Measurements from ENCODE around the gene NPDC1. TPM values are rescaled to one million over a fixed set of nuclear protein-coding genes. Genes with fewer than 3 reads are reported as not detected.

Gene NPDC1
- total RNA-seq, 4 donors from 2014 or later: 58.0 to 972 (median 274) TPM

Small RNA genes lying within 50 kb of the gene (small RNA-seq; reads per million reads assigned to genes)
- 0 to 0.36 (median 0) reads per million in 4 donors for gene RF00153

Other genes with a start within 250 kb of the NPDC1 start
- 100 to 1,000 TPM in 1 of 4 donors, 10 to 100 TPM in 3; 25.2 to 161 (median 63.5) TPM for gene CCDC183, start 249.8 kb downstream of the NPDC1 start, total RNA-seq
- gene RABL6, start 238.2 kb downstream of the NPDC1 start, total RNA-seq: 100 to 1,000 TPM in 3 of 4 donors, 10 to 100 TPM in 1; 71.3 to 227 (median 160) TPM
- 10 to 100 TPM in 3 of 4 donors, 1 to 10 TPM in 1; 9.8 to 26.5 (median 17.0) TPM for gene AJM1, start 203.7 kb downstream of the NPDC1 start, total RNA-seq
- gene PHPT1, start 196.8 kb downstream of the NPDC1 start, total RNA-seq: 100 to 1,000 TPM in 2 of 4 donors, 10 to 100 TPM in 2; 69.7 to 134 (median 107) TPM
- 10 to 100 TPM; 11.4 to 52.5 (median 23.2) TPM for gene MAMDC4, start 193.8 kb downstream of the NPDC1 start, total RNA-seq
- 100 to 1,000 TPM; 353 to 618 (median 555) TPM for gene EDF1, start 179.9 kb downstream of the NPDC1 start, total RNA-seq
- 10 to 100 TPM; 12.5 to 60.6 (median 13.8) TPM for gene TRAF2, start 159.7 kb downstream of the NPDC1 start, total RNA-seq
- gene FBXW5, start 101.4 kb downstream of the NPDC1 start, total RNA-seq: 100 to 1,000 TPM; 294 to 820 (median 446) TPM
- 1 to 10 TPM in 3 of 4 donors, not detected in 1; 4.3 to 7.9 (median 6.4) TPM for gene C8G, start 100.9 kb downstream of the NPDC1 start, total RNA-seq
- 10 to 100 TPM in 1 of 4 donors, 1 to 10 TPM in 3; 1.2 to 52.7 (median 5.5) TPM for gene LCN12, start 93.9 kb downstream of the NPDC1 start, total RNA-seq
- 10 to 100 TPM in 3 of 4 donors, 1 to 10 TPM in 1; 6.8 to 59.1 (median 17.8) TPM for gene PTGDS, start 68.7 kb downstream of the NPDC1 start, total RNA-seq
- gene LCNL1, start 63.2 kb downstream of the NPDC1 start, total RNA-seq: under 1 TPM in 2 of 4 donors, not detected in 2; 0.27 to 0.75 TPM
- gene PAXX, start 53.8 kb downstream of the NPDC1 start, total RNA-seq: 10 to 100 TPM; 49.3 to 85.2 (median 66.0) TPM
- 1 to 10 TPM in 2 of 4 donors, not detected in 2; 2.5 to 3.8 TPM for gene CLIC3, start 49.6 kb downstream of the NPDC1 start, total RNA-seq
- 100 to 1,000 TPM in 2 of 4 donors, 10 to 100 TPM in 2; 51.1 to 204 (median 96.5) TPM for gene ABCA2, start 17.9 kb downstream of the NPDC1 start, total RNA-seq
- gene FUT7, start 14.1 kb downstream of the NPDC1 start, total RNA-seq: not detected
- 10 to 100 TPM in 3 of 4 donors, 1 to 10 TPM in 1; 3.6 to 17.1 (median 14.1) TPM for gene ENTPD2, start 7.9 kb upstream of the NPDC1 start, total RNA-seq
- gene SAPCD2, start 24.4 kb upstream of the NPDC1 start, total RNA-seq: 10 to 100 TPM in 1 of 4 donors, 1 to 10 TPM in 2, under 1 TPM in 1; 0.37 to 37.2 (median 3.3) TPM
- gene UAP1L1, start 31.3 kb upstream of the NPDC1 start, total RNA-seq: 10 to 100 TPM in 2 of 4 donors, 1 to 10 TPM in 2; 6.4 to 28.8 (median 11.7) TPM
- gene MAN1B1, start 40.8 kb upstream of the NPDC1 start, total RNA-seq: 100 to 1,000 TPM in 1 of 4 donors, 10 to 100 TPM in 3; 56.5 to 106 (median 70.0) TPM
- 100 to 1,000 TPM in 2 of 4 donors, 10 to 100 TPM in 2; 54.2 to 141 (median 103) TPM for gene DPP7, start 68.6 kb upstream of the NPDC1 start, total RNA-seq
- gene GRIN1, start 93.0 kb upstream of the NPDC1 start, total RNA-seq: under 1 TPM in 1 of 4 donors, not detected in 3; 0.14 TPM
- 100 to 1,000 TPM in 1 of 4 donors, 10 to 100 TPM in 3; 31.8 to 437 (median 64.8) TPM for gene LRRC26, start 123.9 kb upstream of the NPDC1 start, total RNA-seq
- not detected for gene TMEM210, start 125.9 kb upstream of the NPDC1 start, total RNA-seq
- gene ANAPC2, start 142.4 kb upstream of the NPDC1 start, total RNA-seq: 100 to 1,000 TPM in 2 of 4 donors, 10 to 100 TPM in 2; 37.0 to 176 (median 70.3) TPM
- gene SSNA1, start 142.5 kb upstream of the NPDC1 start, total RNA-seq: 100 to 1,000 TPM in 2 of 4 donors, 10 to 100 TPM in 2; 93.5 to 104 (median 99.8) TPM
- 100 to 1,000 TPM in 2 of 4 donors, 10 to 100 TPM in 2; 76.2 to 228 (median 117) TPM for gene TPRN, start 154.6 kb upstream of the NPDC1 start, total RNA-seq
- gene TMEM203, start 159.5 kb upstream of the NPDC1 start, total RNA-seq: 10 to 100 TPM; 18.9 to 42.1 (median 28.7) TPM
- gene NDOR1, start 159.5 kb upstream of the NPDC1 start, total RNA-seq: 10 to 100 TPM; 14.3 to 47.5 (median 22.0) TPM
- 10 to 100 TPM in 1 of 4 donors, 1 to 10 TPM in 2, not detected in 1; 2.3 to 26.5 (median 7.5) TPM for gene RNF208, start 176.1 kb upstream of the NPDC1 start, total RNA-seq
- not detected for gene CYSRT1, start 179.0 kb upstream of the NPDC1 start, total RNA-seq
- gene RNF224, start 181.3 kb upstream of the NPDC1 start, total RNA-seq: not detected
- gene SLC34A3, start 184.7 kb upstream of the NPDC1 start, total RNA-seq: not detected
- gene TUBB4B, start 195.1 kb upstream of the NPDC1 start, total RNA-seq: 100 to 1,000 TPM; 223 to 390 (median 348) TPM
- gene STPG3, start 205.1 kb upstream of the NPDC1 start, total RNA-seq: not detected
- gene NELFB, start 209.2 kb upstream of the NPDC1 start, total RNA-seq: 10 to 100 TPM; 28.1 to 90.5 (median 53.9) TPM
- gene TOR4A, start 231.5 kb upstream of the NPDC1 start, total RNA-seq: 100 to 1,000 TPM in 1 of 4 donors, 10 to 100 TPM in 3; 49.2 to 121 (median 71.7) TPM